Fibroblast of villous mesenchyme (primary cell): ENCODE measurements around the gene RAB11B. TPM values are rescaled to one million over a fixed set of nuclear protein-coding genes. Genes with fewer than 3 reads are reported as not detected.
"Not testable (repeated sequence)": the region's sequence is repeated elsewhere in the genome, so short reads cannot be mapped to it uniquely, and the experiment has no call there.

Experiments
- DNase-seq: peaks from one replicate; pipeline ENCODE4 v3.0.0-alpha.2; 2010; ENCODE audit warnings: low read depth
- H3K4me3 ChIP-seq: 2 replicates; pipeline ENCODE4 v1.5.1; 2011; ENCODE audit warnings: low read depth, mild to moderate bottlenecking, low read length
- CTCF ChIP-seq: IDR thresholded peaks from 2 replicates; pipeline ENCODE4 v1.5.1; 2012; ENCODE audit warnings: low read depth, mild to moderate bottlenecking, low read length; ENCODE audit not compliant: insufficient read depth
- total RNA-seq: library from RNA; depleted of rRNA; stranded (reverse); fragments of >200 nt; gene quantifications from 2 replicates; pipeline ENCODE4 v1.2.3, GENCODE V29; 2012

The RAB11B gene
- total RNA-seq, 1 donor: 27.6 TPM

- TF ChIP-seq CTCF: no peak
- no peak for DNase-seq
- no peak overlapping the region for H3K4me3 ChIP-seq
Observed at GRCh38 chr19:8377598-8377997, 12.6 kb upstream of the RAB11B start.

- H3K4me3 ChIP-seq, DNase-seq: not testable (repeated sequence)
Observed at GRCh38 chr19:8379156-8379891, 10.8 kb upstream of the RAB11B start.

- not testable (repeated sequence) for DNase-seq, H3K4me3 ChIP-seq
Observed at GRCh38 chr19:8384569-8384968, 5.6 kb upstream of the RAB11B start.

- not testable (repeated sequence) for DNase-seq, H3K4me3 ChIP-seq
Observed at GRCh38 chr19:8385103-8385502, 5.1 kb upstream of the RAB11B start.

- not testable (repeated sequence) for DNase-seq, H3K4me3 ChIP-seq
Observed at GRCh38 chr19:8385566-8385965, 4.6 kb upstream of the RAB11B start.

- not testable (repeated sequence) for H3K4me3 ChIP-seq, DNase-seq
Observed at GRCh38 chr19:8386419-8386818, 3.7 kb upstream of the RAB11B start.

GRCh38 chr19:8386990-8387389, 3.2 kb upstream of the RAB11B start:
- no peak overlapping the region for H3K4me3 ChIP-seq
- no peak for DNase-seq
- no peak for TF ChIP-seq CTCF

- no peak for DNase-seq
- no peak overlapping the region for H3K4me3 ChIP-seq
- TF ChIP-seq CTCF: no peak
Observed at GRCh38 chr19:8387688-8388611, 2.2 kb upstream of the RAB11B start.

- no peak overlapping the region for H3K4me3 ChIP-seq
- no peak for DNase-seq
- TF ChIP-seq CTCF: no peak
Observed at GRCh38 chr19:8388612-8388958, 1.6 kb upstream of the RAB11B start.
